SK-N-SH (cell line): Measurements from ENCODE around the gene RAD51B. TPM values are rescaled to one million over a fixed set of nuclear protein-coding genes. Genes with fewer than 3 reads are reported as not detected.

Source experiments
- CTCF ChIA-PET: fragments of 300-600, 350-600 bp; formaldehyde crosslinking; extraction: SDS; loops from one replicate; lab custom pipeline; 2021; lab: Yijun Ruan, JAX
- POLR2A ChIA-PET: fragments of 350-600 bp; sonication (Branson Sonifier 250); formaldehyde crosslinking; extraction: SDS; loops from one replicate; lab custom pipeline; 2020; ENCODE audit warnings: antibody characterized with exemption, inconsistent platforms; lab: Yijun Ruan, JAX
- DNase-seq: peaks from one replicate; pipeline ENCODE4 v3.0.0; 2012
- H2AFZ ChIP-seq: fragments of 200-600 bp; sonication (generic); 2 replicates; pipeline ENCODE4 v1.8.1; 2016; ENCODE audit warnings: antibody characterized with exemption, mild to moderate bottlenecking, low read depth
- H3F3A ChIP-seq: fragments of 200-600 bp; sonication (generic); replicated peaks from 2 replicates; pipeline ENCODE3; 2016; ENCODE audit warnings: antibody characterized with exemption, mild to moderate bottlenecking; ENCODE audit not compliant: insufficient read depth
- H3K27ac ChIP-seq, 2 experiments: fragments of 200-500 bp in 1 of 2; fragments of 200-600 bp in 1 of 2; sonication (Bioruptor generic) in 1 of 2; sonication (generic), shearing (Covaris generic) in 1 of 2; 2 replicates each; pipeline versions ENCODE4 v1.5.1 to v1.6.1; 2014 to 2016; ENCODE audit warnings: low read depth in 2 of 2, inconsistent platforms in 1 of 2, low read length in 1 of 2, mild to moderate bottlenecking in 1 of 2, mixed read lengths in 1 of 2
- H3K27me3 ChIP-seq: fragments of 200-600 bp; sonication (generic), shearing (Covaris generic); 2 replicates; pipeline ENCODE4 v1.6.1; 2016; ENCODE audit warnings: mixed run types; ENCODE audit not compliant: insufficient read depth
- H3K36me3 ChIP-seq, 2 experiments: fragments of 200-500 bp in 1 of 2; fragments of 200-600 bp in 1 of 2; sonication (Bioruptor generic) in 1 of 2; sonication (generic) in 1 of 2; replicated peaks in 1 of 2; 2 replicates each; pipeline versions ENCODE3 to v1.5.1; 2014 to 2016; ENCODE audit warnings: low read length in 1 of 2, mild to moderate bottlenecking in 1 of 2; ENCODE audit not compliant: insufficient read depth in 2 of 2, control insufficient read depth in 1 of 2
- H3K4me1 ChIP-seq, 2 experiments: fragments of 200-500 bp in 1 of 2; fragments of 200-600 bp in 1 of 2; sonication (Bioruptor generic) in 1 of 2; sonication (generic), shearing (Covaris generic) in 1 of 2; 2 replicates each; pipeline versions ENCODE4 v1.5.1 to v1.6.1; 2014 to 2016; ENCODE audit warnings: low read depth in 1 of 2, low read length in 1 of 2, mixed run types in 1 of 2; ENCODE audit not compliant: insufficient read depth in 2 of 2, control insufficient read depth in 1 of 2
- H3K4me2 ChIP-seq: fragments of 200-600 bp; sonication (generic), shearing (Covaris generic); 2 replicates; pipeline ENCODE4 v1.6.1; 2017; ENCODE audit warnings: mixed run types
- H3K4me3 ChIP-seq, 2 experiments: fragments of 200-500 bp in 1 of 2; fragments of 200-600 bp in 1 of 2; sonication (Bioruptor generic) in 1 of 2; sonication (generic), shearing (Covaris generic) in 1 of 2; 2 replicates each; pipeline versions ENCODE4 v1.5.1 to v1.8.1; 2014 to 2016; ENCODE audit warnings: low read depth in 2 of 2, inconsistent platforms in 1 of 2, low read length in 1 of 2, mild to moderate bottlenecking in 1 of 2, mixed read lengths in 1 of 2, moderate library complexity in 1 of 2
- H3K79me2 ChIP-seq: fragments of 200-600 bp; sonication (generic); 2 replicates; pipeline ENCODE4 v1.8.1; 2017; ENCODE audit warnings: mild to moderate bottlenecking; ENCODE audit not compliant: insufficient read depth
- H3K9ac ChIP-seq: fragments of 200-600 bp; sonication (generic); 2 replicates; pipeline ENCODE4 v1.6.1; 2017; ENCODE audit warnings: mixed run types
- H3K9me2 ChIP-seq: fragments of 200-600 bp; sonication (generic); 2 replicates; pipeline ENCODE4 v1.6.1; 2017; ENCODE audit warnings: mixed run types
- H3K9me3 ChIP-seq: fragments of 200-600 bp; sonication (generic); 2 replicates; pipeline ENCODE4 v1.6.1; 2017; ENCODE audit warnings: mixed run types, mild to moderate bottlenecking, moderate library complexity
- H4K20me1 ChIP-seq: fragments of 200-600 bp; sonication (generic); 2 replicates; pipeline ENCODE4 v1.6.1; 2017; ENCODE audit warnings: mild to moderate bottlenecking, mixed run types; ENCODE audit not compliant: insufficient read depth
- EZH2phosphoT487 ChIP-seq: fragments of 200-600 bp; sonication (generic); IDR thresholded peaks from 2 replicates; pipeline ENCODE4 v1.6.1; 2017; ENCODE audit warnings: low read depth, mixed run types, mild to moderate bottlenecking, antibody characterized with exemption, moderate library complexity, borderline replicate concordance
- FOXJ3 ChIP-seq: sonication (generic); formaldehyde crosslinking; IDR thresholded peaks from 2 replicates; pipeline ENCODE4 v1.5.1; 2020; ENCODE audit warnings: mild to moderate bottlenecking, missing genetic modification reagents
- MEF2A ChIP-seq: IDR thresholded peaks from 2 replicates; pipeline ENCODE4 v1.4.0; 2012; ENCODE audit warnings: low read depth, borderline replicate concordance
- NRF1 ChIP-seq: IDR thresholded peaks from 2 replicates; pipeline ENCODE4 v1.6.1; 2012; ENCODE audit warnings: low read depth, mild to moderate bottlenecking, low read length
- RCOR1 ChIP-seq: fragments of 150-350 bp; IDR thresholded peaks from 2 replicates; pipeline ENCODE4 v1.6.1; 2017; ENCODE audit warnings: antibody characterized with exemption, low read length
- RXRA ChIP-seq: IDR thresholded peaks from 2 replicates; pipeline ENCODE4 v1.4.0; 2012; ENCODE audit warnings: low read depth, mild to moderate bottlenecking, borderline replicate concordance
- TAF1 ChIP-seq: IDR thresholded peaks from 2 replicates; pipeline ENCODE4 v1.6.1; 2012; ENCODE audit warnings: low read depth, mild to moderate bottlenecking, low read length, moderate library complexity, borderline replicate concordance
- TEAD4 ChIP-seq: IDR thresholded peaks from 2 replicates; pipeline ENCODE4 v1.4.0; 2012; ENCODE audit warnings: mild to moderate bottlenecking, borderline replicate concordance; ENCODE audit not compliant: insufficient read depth
- YY1 ChIP-seq: IDR thresholded peaks from 2 replicates; pipeline ENCODE4 v1.4.0; 2012; ENCODE audit warnings: low read depth, mild to moderate bottlenecking
- WGBS: methylation state at CpG from one replicate; pipeline ENCODE4 v1.1.6; 2017; ENCODE audit warnings: low lambda C conversion rate; 5-methylcytosine and 5-hydroxymethylcytosine counted together
- polyA plus RNA-seq, 3 experiments: library from polyadenylated mRNA; depleted of rRNA; stranded (reverse); fragments of >200 nt; gene quantifications; 2 replicates each; pipeline ENCODE4 v1.2.3, GENCODE V29; 2012
- TF ChIP-seq, protein P1 (sequence below): fragments of 200-600 bp; sonication (generic); IDR thresholded peaks from 2 replicates; pipeline ENCODE4 v1.6.1; 2017; ENCODE audit warnings: antibody characterized with exemption, mild to moderate bottlenecking, moderate library complexity
- TF ChIP-seq, protein P2 (sequence below): fragments of 150-350 bp; IDR thresholded peaks from 2 replicates; pipeline ENCODE4 v1.6.1; 2017; ENCODE audit warnings: antibody characterized with exemption, low read length, low read depth, borderline replicate concordance
- TF ChIP-seq, protein P3 (sequence below): IDR thresholded peaks from 2 replicates; pipeline ENCODE4 v1.4.0; 2012; ENCODE audit warnings: low read depth
- TF ChIP-seq, protein P4 (sequence below): IDR thresholded peaks from 2 replicates; pipeline ENCODE4; 2012
- TF ChIP-seq, protein P5 (sequence below): IDR thresholded peaks from 2 replicates; pipeline ENCODE4 v1.4.0; 2012; ENCODE audit warnings: low read depth, borderline replicate concordance

Gene RAD51B
- polyA plus RNA-seq, 1 of the 3 experiments (the other 2 are of a cell fraction), result 6.0 TPM

DNA sequence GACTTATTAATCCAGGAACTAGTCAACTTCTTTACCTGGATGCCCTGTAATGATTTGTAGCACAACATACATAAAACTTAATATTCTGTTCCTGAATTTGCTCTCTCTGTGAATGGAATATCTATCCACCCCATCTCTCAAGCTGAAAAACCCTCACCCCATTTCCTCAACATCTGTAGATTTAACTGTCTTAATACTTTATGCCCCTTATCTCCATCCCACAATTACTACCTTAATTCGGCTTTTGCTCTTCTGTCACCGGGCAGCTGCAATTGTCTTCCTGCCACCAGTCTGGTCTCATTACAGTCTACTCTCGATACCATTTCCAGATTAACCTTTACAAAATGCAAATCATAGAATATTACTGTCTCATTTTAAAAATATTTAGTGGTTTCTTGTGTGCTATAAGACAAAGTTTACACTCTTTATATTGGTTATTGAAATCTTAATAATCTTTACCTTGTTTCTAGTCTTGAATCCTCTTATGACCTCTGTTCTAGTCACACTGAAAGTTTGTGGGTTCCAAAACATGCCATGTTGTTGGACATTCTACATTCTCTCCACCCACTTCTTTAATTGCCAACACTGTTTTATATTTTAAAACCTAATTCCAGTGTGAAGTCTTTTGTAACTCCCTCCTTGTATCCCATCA lies 347.3 kb downstream of the RAD51B start:
- 86% methylated on average over 3 of the region's 3 CpGs for WGBS
- H3K4me3 ChIP-seq, result no peak overlapping the region
- H2AFZ ChIP-seq, result no peak overlapping the region
- ChIA-PET POLR2A (no interaction called here), CTCF (interaction anchor here (1.1 kb wide), 1 partner anchor 17 kb away, joined by 3 read pairs; no protein-coding TSS in a partner anchor)
- H3K27ac ChIP-seq, result peak overlapping the region in 1 of 2 experiments; percentile 40; a peak in 2 of 4 replicates
- no peak for TF ChIP-seq TAF1
- H3K9me3 ChIP-seq, result no peaks in the 10 kb centered on the region
- no peaks in the 10 kb centered on the region for H3K36me3 ChIP-seq
- H3K79me2 ChIP-seq, result no peaks in the 10 kb centered on the region
- H3F3A ChIP-seq, result no peaks in the 10 kb centered on the region
- H3K4me1 ChIP-seq, result peaks cover 8 to 11% of the 10 kb centered on the region in 2 experiments; a peak in 2 of 4 replicates
- DNase-seq, result no peak
- no peak overlapping the region for H3K9ac ChIP-seq
- no peaks in the 10 kb centered on the region for H3K9me2 ChIP-seq
- H3K27me3 ChIP-seq, result no peaks in the 10 kb centered on the region
- no peaks in the 10 kb centered on the region for H4K20me1 ChIP-seq
- H3K4me2 ChIP-seq, result no peak overlapping the region

DNA sequence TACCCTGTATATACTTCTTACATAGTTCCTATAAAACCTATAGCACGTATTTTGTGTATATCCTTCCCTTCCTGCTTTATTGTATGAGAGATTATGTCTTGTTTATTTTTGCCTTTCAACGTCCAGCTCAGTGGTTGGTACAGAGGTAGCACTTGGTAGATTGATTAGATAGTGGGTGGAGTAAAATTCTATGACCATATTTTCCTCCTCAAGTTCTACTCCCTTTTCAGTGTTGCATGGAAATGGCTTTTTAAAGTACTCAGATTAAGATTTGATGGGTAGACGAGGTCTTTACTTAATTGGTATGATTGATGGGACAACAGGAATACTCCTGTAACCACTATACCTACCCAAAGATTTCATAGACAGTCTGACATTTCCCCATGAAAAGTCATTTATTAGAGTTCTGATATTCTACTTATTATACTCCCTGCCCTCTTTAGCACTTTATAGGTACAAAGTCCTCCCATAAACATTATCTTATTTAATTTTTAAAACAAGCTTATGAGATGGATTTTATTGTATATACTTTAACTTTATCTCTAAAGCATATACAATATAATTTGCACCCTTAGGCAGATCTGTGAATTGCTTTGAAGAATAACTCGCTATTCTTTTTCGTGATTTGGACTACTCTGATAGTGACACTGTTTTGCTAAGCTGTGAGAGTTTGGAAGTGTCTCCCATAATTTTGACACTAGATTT lies 348.0 kb downstream of the RAD51B start:
- H2AFZ ChIP-seq, result no peak overlapping the region
- no peak overlapping the region for H3K4me2 ChIP-seq
- peaks cover 8 to 11% of the 10 kb centered on the region in 2 experiments; a peak in 2 of 4 replicates for H3K4me1 ChIP-seq
- H3K79me2 ChIP-seq, result no peaks in the 10 kb centered on the region
- H3K9me3 ChIP-seq, result no peaks in the 10 kb centered on the region
- H3K9me2 ChIP-seq, result no peaks in the 10 kb centered on the region
- H3K36me3 ChIP-seq, result no peaks in the 10 kb centered on the region
- H3K4me3 ChIP-seq, result no peak overlapping the region
- H3K9ac ChIP-seq, result no peak overlapping the region
- no peak for DNase-seq
- WGBS, result 87% methylated on average over 5 of the region's 5 CpGs
- no peaks in the 10 kb centered on the region for H3K27me3 ChIP-seq
- peak overlapping the region in 1 of 2 experiments; percentile 83; a peak in 2 of 4 replicates for H3K27ac ChIP-seq
- CTCF ChIA-PET, result interaction anchor here (1.1 kb wide), 1 partner anchor 16 kb away, joined by 3 read pairs; no protein-coding TSS in a partner anchor
- H3F3A ChIP-seq, result no peaks in the 10 kb centered on the region
- no peaks in the 10 kb centered on the region for H4K20me1 ChIP-seq
- POLR2A ChIA-PET, result no interaction called here
- TF ChIP-seq FOXJ3 (CRISPR knock-in tag) (no peak), TEAD4 (no peak), MEF2A (no peak), RXRA (no peak), RCOR1 (no peak), NRF1 (no peak), EZH2phosphoT487 (no peak), YY1 (no peak)
- TF ChIP-seq, protein P1, sequence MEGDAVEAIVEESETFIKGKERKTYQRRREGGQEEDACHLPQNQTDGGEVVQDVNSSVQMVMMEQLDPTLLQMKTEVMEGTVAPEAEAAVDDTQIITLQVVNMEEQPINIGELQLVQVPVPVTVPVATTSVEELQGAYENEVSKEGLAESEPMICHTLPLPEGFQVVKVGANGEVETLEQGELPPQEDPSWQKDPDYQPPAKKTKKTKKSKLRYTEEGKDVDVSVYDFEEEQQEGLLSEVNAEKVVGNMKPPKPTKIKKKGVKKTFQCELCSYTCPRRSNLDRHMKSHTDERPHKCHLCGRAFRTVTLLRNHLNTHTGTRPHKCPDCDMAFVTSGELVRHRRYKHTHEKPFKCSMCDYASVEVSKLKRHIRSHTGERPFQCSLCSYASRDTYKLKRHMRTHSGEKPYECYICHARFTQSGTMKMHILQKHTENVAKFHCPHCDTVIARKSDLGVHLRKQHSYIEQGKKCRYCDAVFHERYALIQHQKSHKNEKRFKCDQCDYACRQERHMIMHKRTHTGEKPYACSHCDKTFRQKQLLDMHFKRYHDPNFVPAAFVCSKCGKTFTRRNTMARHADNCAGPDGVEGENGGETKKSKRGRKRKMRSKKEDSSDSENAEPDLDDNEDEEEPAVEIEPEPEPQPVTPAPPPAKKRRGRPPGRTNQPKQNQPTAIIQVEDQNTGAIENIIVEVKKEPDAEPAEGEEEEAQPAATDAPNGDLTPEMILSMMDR, result no peak
- TF ChIP-seq, protein P2, sequence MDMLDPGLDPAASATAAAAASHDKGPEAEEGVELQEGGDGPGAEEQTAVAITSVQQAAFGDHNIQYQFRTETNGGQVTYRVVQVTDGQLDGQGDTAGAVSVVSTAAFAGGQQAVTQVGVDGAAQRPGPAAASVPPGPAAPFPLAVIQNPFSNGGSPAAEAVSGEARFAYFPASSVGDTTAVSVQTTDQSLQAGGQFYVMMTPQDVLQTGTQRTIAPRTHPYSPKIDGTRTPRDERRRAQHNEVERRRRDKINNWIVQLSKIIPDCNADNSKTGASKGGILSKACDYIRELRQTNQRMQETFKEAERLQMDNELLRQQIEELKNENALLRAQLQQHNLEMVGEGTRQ, result no peak
- TF ChIP-seq, protein P3, sequence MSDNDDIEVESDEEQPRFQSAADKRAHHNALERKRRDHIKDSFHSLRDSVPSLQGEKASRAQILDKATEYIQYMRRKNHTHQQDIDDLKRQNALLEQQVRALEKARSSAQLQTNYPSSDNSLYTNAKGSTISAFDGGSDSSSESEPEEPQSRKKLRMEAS, result no peak
- TF ChIP-seq, protein P4, sequence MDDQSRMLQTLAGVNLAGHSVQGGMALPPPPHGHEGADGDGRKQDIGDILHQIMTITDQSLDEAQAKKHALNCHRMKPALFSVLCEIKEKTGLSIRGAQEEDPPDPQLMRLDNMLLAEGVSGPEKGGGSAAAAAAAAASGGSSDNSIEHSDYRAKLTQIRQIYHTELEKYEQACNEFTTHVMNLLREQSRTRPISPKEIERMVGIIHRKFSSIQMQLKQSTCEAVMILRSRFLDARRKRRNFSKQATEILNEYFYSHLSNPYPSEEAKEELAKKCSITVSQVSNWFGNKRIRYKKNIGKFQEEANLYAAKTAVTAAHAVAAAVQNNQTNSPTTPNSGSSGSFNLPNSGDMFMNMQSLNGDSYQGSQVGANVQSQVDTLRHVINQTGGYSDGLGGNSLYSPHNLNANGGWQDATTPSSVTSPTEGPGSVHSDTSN, result no peak
- TF ChIP-seq, protein P5, sequence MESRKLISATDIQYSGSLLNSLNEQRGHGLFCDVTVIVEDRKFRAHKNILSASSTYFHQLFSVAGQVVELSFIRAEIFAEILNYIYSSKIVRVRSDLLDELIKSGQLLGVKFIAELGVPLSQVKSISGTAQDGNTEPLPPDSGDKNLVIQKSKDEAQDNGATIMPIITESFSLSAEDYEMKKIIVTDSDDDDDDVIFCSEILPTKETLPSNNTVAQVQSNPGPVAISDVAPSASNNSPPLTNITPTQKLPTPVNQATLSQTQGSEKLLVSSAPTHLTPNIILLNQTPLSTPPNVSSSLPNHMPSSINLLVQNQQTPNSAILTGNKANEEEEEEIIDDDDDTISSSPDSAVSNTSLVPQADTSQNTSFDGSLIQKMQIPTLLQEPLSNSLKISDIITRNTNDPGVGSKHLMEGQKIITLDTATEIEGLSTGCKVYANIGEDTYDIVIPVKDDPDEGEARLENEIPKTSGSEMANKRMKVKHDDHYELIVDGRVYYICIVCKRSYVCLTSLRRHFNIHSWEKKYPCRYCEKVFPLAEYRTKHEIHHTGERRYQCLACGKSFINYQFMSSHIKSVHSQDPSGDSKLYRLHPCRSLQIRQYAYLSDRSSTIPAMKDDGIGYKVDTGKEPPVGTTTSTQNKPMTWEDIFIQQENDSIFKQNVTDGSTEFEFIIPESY, result no peak
